ENCODE measurements around the gene CAND1.
"Not testable (repeated sequence)": the region's sequence is repeated elsewhere in the genome, so short reads cannot be mapped to it uniquely, and the experiment has no call there.

The CAND1 gene

DNA sequence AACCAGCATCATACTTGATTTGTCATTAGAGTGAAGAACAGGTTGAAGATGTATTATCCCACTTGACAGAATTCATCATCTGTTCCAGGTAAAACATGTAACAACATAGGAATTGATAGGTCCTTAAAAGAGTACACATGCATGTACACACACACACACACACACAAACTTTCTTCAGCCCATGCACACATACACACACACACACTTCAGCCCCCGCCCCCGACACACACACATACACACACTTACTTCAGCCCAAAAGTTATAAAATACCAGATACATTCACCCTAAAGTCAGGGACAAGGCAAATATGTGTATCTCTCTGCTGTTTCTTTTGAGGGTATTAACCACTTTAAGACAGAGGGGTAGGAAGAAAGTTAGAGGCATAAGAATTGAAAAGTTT, 15.4 kb downstream of the CAND1 start:
- no peak for DNase-seq

DNA sequence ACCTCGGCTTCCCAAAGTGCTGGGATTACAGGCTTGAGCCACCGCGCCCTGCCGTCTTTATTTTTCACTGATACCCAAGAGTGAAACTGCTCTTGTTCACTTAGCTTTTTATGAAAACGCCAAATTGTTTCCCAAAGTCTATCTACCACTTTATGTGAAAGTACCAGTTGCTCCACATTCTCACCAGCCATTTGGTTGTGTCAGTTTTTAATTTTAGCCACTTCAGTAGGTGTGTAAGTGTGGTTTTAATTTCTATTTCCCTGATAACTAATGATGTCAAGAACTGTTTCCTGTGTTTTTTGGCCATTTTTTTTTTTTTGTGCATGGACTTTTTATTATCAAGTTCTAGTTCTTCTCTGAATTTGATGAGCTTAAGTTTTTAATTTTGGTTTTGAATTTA, 17.1 kb downstream of the CAND1 start:
- no peak for DNase-seq

DNA sequence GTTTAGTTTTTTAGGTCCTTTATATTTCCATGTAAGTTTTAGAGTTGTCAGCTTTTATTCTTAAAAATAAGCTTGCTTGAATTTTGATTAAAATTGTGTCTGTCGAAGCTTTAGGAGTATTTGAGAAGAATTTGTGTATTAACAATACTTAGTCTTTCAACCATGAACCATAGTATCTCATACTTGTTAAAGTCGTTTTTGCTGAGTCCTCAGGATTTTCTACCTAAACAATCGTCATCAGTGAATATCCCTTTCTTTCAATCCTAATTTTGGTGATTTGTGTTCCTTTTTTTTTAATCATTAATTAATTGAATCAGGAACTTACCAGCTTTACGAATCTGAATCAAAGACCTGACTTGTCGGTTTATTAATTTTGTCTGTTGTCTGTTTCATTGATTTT, 18.2 kb downstream of the CAND1 start:
- no peak for DNase-seq

DNA sequence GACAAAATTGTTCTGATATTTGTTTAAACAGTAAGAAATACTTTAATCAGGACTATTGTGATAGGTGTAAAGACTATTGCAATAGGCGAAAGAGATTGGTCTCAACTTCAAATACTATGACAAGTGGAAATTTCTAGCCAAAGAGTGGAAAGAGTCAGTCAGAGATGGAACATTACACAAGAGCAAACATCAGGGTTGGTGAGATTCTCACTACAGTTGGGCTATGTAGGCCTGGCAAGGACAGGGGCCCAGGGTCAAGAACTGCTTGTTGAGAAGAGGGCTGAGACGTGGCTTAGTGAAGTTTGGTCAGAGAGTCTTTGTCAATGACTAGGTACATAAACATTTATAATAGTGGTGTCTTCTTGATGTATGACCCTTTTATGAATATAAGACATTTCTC, 19.4 kb downstream of the CAND1 start:
- no peak for DNase-seq

DNA sequence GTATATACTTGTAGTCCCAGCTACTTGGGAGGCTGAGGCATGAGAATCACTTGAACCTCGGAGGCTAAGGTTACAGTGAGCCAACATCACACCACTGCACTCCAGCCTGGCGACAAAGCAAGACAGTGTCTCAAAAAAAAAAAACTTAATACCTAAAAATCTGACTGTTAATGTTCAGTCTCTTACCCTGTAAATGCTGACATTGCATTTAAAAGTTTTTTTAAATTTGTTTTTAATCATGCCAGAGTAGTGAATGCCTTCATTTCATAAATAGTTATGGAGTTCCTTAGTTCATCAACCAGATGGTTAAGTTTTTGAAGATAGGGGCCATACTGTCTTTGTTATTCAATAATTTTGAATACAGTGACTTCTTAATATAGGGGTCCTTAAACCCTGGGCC, 21.2 kb downstream of the CAND1 start:
- DNase-seq = no peak

DNA sequence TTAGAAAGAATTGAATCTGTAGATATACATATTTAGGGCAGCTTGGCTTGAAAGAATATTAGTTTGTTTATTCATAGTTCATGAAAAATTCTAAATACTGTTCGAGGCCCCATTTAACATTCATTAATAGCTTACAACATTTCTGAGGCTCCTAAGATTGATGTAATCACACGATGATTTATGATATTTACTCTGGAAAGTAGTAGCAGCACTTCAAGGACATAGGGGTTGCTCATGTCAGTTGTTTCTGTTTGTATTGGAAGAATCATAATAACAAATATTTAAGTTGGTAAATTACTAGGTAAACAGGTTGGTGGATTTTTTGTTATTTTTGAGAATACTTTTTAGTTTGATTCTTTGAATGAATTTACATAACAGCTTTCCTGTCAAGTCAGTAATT, 30.4 kb downstream of the CAND1 start:
- no peak for DNase-seq

DNA sequence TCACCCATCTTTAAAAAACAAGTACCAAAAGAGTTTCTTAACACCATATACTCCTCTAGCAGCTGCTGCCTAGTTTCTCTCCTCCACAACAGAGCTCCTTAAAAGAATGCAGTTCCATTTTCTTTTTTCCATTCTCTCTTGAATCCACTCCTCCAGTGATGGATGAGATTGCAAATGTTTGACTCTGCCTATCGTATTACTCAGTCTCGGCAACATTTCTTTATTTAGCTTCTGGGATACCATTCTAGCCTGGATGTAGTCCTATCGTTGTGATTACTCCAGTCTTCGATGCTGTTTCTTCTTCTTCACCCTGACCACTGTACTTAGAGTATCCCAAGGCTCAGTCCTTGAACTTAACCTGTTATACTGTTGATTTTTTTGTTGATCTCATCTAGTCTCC, 30.8 kb downstream of the CAND1 start:
- DNase-seq = no peak

DNA sequence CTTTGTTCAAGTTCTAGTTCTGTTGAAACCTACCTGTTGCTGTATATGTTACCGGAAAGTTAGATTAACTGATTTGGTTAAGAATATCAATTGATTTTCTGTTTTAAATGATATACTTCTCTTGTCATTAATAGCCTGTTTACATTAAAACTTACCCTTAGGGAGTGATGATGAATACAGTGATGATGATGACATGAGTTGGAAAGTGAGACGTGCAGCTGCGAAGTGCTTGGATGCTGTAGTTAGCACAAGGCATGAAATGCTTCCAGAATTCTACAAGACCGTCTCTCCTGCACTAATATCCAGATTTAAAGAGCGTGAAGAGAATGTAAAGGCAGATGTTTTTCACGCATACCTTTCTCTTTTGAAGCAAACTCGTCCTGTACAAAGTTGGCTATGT, 33.0 kb downstream of the CAND1 start:
- no peak for DNase-seq

DNA sequence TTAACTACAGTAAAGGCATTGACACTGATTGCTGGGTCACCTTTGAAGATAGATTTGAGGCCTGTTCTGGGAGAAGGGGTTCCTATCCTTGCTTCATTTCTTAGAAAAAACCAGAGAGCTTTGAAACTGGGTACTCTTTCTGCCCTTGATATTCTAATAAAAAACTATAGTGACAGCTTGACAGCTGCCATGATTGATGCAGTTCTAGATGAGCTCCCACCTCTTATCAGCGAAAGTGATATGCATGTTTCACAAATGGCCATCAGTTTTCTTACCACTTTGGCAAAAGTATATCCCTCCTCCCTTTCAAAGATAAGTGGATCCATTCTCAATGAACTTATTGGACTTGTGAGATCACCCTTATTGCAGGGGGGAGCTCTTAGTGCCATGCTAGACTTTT, 36.4 kb downstream of the CAND1 start:
- DNase-seq = no peak

DNA sequence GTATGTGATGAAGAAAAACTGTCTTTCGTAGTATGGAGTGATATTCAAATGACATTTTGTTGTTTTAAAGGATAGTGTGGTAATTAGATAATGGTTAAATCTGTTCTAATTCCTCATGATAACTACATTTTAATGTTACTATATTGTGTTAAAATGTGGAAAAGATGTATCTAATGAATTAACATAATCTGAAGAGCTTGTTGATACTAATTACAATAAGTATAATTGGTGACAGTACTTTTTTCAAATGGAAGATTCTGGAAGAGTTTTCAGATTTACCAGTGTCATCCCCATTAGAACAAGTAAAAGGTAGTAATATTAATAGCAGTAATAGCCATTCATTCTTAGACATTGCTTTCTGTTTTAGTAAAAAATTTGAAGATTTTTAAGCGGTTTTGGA, 37.6 kb downstream of the CAND1 start:
- DNase-seq = no peak

DNA sequence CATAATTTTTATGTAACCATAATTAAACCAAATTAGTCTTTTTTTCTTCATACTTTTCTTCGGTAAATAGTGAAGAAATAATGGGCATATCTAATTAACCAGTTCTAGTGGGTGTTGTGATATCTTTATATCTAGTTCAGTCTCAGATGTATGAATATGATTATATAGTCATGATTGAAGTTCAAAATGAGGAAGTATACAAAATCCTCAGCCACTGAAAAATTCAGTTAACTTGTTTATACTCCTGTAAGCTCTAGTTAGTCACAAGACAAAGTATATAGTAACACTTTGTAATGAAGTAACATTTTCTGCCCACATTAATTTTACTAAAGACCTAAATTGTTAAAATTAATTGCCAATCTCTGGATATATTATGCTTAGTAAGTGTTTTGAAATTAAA, 46.5 kb downstream of the CAND1 start:
- peak; percentile 16 for DNase-seq

DNA sequence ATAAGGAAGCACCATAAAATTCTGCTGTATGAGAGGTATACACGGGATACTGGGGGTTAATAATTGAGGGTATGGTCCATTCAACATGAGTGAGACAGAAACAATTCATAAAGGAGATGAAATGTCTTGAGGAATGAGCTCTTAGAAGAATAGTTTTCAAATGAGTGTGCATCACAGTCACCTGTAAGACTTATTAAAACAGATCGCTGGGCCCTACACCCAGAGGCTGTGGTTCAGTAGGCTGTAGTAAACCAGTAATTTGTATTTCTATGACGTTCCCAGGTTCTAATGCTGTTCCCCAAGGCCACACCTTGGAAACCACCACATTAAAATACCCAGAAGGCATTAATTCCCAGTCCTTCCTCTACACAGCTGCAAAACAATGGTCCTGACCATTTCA, 49.6 kb downstream of the CAND1 start:
- DNase-seq = no peak

DNA sequence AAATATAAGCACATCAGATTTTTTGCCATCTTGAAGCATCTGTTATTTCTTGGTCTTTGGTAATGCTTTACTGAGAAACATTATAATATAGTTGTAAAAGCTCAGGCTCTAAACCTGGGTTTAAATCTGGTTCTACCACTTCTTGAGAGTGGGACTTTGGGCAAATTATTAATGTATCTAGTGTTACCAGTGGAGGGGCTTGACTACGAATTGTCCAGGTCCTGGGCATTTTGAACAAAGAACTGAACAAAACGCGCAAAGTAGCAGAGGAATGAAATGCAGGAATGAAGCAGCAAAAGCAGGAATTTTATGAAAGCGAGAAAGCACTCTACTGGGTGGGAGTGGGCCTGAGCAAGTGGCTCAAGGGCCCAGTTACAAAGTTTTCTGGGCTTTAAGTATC, 50.8 kb downstream of the CAND1 start:
- no peak for DNase-seq

DNA sequence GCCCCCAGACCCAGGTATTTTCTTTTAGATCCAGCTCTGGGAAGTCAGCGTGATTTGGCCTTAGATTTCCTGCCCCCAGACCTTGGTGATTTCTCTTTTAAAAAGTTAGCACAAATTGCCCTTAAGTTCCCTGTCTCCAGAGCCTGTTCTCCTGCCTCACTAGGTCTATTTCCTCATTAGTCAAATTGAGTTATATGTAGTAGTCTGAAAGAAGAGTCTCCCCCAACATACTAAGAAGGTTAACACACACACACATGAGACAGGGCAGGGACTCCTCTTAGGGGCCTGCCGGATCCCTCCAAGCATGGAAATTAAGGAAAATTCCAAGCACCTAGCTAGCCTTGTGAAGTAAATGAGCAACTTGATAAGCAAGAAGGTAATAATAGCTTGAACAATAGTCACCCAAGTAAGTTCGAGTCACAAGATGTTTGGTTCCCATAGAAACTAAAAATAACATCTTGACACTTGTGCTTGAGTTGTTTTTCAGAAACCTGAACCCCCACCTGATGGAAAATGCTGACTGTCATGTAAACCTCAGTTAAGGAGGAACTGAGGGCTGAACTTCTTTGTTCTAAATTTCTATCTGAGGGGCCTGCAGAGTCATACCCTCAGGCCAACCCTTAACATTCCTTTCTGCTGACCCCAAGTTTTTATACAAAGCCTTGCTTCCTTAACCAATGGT, 51.6 kb downstream of the CAND1 start:
- no peak for DNase-seq

DNA sequence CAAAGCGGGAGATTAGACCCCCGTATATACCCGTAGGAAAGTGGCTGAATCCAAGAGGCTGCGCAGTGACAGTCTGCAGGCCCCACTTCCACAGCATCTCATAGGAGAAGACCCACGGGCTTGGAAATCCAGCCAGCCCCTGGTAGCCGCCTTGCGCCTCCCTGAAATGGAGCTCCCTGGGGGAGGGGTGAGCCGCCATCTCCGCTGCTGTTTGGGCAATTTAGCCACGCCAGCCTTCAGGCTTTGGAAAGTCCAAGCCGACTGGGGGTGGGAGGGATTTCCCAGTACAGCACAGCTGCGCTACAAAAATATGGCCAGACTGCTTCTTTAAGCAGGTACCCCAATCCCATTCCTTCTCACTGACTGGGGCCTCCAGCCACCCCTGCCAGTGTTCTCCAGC, 53.4 kb downstream of the CAND1 start:
- no peak for DNase-seq

DNA sequence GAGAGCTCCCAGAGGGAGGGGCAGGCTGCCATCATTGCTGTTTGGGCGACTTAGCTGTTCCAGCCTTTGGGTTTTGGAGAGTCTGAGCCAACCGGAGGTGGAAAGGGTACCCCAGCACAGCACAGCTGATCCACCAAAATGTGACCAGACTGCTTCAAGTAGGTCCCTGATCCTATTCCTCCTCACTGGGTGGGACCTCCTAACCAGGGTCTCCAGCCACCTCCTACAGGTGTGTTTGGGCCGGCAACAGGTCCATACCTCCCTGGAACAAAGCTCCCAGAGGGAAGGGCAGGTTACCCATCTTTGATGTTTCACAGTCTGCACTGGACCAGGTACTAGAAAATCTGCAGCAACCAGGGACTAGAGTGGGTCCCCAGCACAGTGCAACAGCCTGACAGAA, 53.8 kb downstream of the CAND1 start:
- no peak for DNase-seq

DNA sequence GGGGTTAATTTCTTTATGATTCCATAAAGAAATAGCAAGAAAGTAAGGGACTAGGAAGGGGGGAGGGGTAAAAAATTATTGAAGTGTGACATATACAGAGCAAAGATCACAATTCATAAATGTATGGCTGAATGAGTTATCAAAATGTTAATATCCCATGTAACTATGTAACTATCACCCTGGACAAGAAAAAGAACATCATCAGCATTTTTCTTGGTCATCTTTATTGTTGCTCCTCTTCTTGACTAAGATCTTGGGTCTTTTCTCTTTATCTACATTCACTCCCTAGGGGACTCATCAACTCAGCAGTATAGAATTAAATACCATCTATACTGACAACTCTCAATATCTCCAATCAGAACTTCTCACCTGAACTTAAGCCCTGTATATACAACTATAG, 57.5 kb downstream of the CAND1 start:
- no peak for DNase-seq

DNA sequence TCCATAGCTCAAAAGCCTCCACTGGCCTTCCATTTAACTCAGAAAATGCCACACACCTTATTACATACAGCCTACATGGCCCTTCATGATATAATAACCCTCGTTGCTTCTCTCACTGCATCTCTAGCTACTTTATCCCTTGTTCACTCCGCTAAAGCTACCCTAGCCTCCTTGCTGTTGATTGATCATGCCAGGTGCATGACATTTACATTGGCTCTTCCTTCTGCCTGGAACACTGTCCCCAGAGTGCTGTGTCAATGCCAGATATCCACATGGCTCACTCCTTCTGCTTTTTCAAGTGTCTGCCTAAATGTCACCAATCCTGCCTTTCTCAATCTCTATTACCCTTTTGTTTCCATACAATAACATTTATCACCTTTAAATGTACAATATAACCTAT, 58.3 kb downstream of the CAND1 start:
- DNase-seq = no peak

DNA sequence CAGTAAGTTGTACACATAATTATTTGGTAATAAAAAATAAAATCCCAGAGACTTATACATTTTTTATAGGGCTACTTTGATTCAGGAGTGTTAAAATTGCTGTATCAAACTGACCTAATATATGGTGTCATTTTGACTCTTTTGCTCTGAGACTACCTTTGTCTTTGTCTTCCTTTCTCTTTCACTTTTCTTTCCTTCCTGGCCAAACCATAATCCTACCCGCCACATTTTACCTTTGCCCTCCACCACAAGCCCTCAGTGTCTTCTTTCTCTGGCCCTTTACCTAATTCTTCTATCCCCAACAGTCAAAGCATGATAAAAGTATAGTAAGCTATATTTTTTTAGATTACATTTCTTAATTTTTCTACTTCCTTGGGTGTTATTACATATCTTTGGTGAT, 62.0 kb downstream of the CAND1 start:
- DNase-seq = no peak

DNA sequence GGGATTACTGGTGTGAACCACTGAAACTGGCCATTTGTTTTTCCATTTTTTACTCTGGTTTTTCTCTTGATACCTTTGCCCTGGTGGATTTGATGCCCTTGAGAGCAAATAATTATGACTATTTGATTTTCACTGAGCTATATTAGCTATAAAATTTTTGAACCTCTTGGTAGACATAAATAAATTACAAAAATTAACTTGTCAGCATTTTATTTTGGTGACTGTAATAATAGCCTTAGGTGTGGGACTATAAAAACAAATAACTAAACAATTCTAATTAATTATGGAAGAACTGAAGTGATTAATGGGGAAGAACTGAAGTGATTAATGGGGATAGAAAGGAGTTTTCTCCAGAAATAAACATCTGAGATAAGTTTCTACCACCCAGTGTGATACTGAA, 62.7 kb downstream of the CAND1 start:
- DNase-seq = no peak

DNA sequence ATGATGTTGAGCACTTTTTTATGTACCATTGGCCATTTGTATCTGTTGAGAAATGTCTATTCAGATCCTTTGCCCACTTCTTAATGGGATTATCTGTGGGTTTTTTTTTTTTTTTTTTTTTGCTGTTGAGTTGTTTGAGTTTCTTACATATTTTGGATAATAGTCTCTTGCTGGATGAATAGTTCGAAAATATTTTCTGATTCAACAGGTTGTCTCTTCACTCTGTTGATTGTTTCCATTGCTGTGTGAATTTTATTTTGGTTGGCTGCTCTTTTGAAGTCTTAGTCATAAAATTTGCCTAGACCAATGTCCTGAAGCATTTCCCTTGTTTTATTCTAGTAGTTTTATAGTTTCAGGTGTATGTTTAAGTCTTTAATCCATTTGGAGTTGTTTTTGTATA, 64.5 kb downstream of the CAND1 start:
- no peak for DNase-seq

DNA sequence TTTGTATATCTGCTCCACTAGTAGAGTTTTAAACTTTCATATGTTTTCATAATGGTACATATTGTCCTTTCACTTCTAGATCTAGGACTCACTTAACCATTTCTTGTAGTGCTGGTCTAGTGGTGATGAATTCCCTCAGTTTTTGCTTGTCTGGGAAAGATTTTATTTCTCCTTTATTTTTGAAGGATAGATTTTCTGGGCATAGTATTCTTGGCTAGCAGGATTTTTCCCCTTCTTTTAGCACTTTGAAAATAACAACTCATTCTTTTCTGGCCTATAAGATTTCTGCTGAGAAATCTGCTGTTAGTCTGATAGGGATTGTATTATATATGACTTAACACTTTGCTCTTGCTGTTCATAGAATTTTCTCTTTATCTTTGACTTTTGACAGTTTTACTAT, 69.3 kb downstream of the CAND1 start:
- no peak for DNase-seq

DNA sequence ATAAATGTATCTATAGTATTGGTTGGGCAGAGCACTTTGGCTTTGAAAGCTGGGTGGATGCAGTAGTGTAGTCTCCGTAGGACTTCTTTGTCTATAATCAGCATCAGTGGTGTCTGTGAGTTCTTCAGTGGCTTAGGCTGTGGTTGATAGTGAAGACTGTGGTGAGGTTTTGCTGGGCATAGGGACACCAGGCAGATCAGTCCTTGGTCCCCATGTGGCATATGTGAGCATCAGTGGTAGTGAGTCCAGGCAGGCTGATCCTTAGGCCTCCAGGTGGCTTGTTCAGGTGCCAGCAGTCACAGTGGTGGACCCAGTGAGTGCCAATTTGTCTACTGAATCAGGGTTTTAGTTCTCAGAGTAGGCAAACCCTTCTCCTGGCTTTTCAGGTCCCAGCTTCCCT, 70.4 kb downstream of the CAND1 start:
- DNase-seq = no peak

DNA sequence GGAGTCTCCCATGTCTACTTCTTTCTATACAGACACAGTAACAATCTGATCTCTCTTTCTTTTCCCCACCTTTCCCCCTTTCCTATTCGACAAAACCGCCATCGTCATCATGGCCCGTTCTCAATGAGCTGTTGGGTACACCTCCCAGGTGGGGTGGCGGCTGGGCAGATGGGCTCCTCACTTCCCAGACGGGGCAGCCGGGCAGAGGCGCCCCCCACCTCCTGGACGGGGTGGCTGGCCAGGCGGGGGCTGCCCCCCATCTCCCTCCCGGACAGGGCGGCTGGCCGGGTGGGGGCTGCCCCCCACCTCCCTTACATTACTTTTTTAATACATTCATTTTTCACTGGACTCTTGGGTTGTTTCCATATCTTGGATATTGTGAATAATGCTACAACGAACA, 71.9 kb downstream of the CAND1 start:
- not testable (repeated sequence) for DNase-seq

DNA sequence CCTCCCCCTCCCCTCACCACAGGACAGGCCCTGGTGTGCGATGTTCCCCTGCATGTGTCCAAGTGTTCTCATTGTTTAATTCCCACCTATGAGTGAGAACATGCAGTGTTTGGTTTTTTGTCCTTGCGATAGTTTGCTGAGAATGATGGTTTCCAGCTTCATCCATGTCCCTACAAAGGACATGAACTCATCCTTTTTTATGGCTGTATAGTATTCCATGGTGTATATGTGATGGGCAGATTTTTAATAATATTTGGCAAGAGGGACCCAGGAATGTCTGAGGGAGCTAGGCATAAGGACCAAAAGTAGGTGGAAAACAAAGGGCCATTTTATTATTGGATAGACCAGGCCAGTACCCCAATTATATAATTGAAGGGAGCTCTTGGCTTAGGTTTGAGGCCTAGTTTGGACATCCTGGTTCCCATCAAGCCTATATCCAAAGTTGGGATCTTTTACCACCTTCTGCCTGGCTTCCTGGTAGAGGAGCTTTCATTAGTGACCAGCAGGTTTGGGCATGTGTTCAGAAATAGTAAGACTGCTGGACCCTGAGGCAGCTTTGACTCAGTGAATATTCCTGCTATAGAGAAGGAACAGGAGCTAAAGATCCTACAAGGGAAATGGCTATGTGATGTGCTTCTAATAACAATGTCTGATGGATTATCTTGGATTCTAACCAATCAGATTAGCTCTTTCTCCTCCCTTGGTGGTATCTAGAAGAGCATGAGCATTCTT, 76.0 kb downstream of the CAND1 start:
- no peak for DNase-seq

Data from inflammatory macrophage treated with lipopolysaccharide for 4 hours (primary cell).